Epidermal melanocyte (primary cell): ENCODE results near the gene HBD.
"Not testable (repeated sequence)": the region's sequence is repeated elsewhere in the genome, so short reads cannot be mapped to it uniquely, and the experiment has no call there.

Source experiments
- DNase-seq: peaks from one replicate; pipeline ENCODE4 v3.0.0; 2011; ENCODE audit warnings: low spot score; ENCODE audit not compliant: insufficient read length

HBD gene

DNA sequence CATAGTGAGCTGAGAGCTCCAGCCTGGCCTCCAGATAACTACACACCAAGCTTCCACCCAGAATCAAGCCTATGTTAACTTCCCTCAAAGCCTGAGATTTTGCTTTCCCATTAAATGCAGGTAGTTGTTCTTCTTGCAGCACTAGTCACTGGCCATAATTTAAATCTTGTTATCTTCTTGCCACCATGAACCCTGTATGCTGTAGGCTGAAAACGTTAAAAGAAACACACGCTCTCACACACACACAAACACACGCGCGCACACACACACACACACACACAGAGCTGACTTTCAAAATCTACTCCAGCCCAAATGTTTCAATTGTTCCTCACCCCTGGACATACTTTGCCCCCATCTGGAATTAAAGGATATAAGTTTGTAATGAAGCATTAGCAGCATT is 19.2 kb upstream of the HBD start:
- not testable (repeated sequence) for DNase-seq

DNA sequence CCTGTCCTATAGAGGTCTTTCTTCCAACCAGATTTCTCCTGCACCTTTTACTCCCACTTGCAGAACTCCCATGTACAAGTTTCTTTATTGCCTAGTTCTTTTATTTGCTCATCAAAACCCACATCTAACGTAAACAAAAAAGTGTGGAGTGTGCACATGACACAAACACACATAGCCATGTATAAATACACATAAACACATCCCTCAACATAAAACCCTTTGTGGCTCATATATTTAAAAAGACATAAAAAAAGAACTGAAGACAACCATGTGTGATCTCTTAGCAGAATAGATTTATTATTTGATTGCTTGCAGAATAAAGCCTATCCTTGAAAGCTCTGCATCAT is 18.6 kb upstream of the HBD start:
- DNase-seq, result no peak

DNA sequence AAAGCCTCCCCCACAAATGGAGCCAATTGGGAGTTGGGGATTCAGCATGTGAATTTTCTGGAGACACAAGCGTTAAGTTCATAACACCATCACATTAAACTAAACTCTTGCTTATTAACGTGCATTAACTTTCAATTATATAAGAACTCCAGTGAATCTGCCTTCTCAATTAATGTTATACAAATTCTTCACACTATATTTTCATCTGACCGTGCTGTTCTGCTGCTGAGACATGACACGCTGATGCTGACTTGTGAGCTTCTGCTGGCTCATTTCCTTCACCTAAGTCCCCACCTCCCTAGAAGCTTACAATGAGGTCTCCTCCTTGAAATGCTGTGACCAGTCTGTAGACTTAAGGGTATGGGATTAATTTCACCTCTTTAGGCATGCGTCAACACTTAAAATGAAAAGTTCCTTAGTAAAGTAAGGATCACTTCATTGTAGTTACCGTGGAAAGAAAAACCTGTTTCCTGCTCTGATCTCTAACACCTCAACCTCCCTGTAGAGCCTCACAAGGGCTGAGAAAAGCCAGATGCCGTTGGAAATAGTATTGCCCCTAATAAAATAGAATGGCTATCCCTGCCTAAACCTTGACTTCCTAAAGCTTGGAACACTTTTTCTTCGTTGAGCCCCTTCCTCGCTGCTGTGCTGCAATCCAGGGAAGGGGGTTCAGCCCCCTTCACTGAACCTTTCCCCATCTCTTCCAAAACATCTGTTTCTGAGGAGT is 18.1 kb upstream of the HBD start:
- no peak for DNase-seq

DNA sequence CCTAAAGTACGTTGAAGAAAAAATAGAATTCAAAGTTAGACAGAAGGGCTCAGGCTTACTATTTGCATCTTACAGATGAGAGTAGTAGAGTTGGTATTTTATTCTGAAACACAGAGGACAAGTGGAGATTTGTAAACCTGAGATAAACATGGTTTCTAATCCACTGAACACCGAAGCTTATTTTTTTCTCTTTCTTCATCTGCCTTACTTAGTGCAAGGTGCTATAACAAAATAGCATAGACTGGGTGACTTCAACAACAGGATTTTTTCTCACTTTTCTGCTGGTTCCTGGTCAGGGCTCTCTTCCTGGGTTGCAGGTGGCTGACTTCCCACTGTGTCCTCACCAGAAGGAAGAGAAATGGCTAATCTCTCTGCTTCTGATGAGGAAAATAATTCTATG is 17.5 kb upstream of the HBD start:
- no peak for DNase-seq

DNA sequence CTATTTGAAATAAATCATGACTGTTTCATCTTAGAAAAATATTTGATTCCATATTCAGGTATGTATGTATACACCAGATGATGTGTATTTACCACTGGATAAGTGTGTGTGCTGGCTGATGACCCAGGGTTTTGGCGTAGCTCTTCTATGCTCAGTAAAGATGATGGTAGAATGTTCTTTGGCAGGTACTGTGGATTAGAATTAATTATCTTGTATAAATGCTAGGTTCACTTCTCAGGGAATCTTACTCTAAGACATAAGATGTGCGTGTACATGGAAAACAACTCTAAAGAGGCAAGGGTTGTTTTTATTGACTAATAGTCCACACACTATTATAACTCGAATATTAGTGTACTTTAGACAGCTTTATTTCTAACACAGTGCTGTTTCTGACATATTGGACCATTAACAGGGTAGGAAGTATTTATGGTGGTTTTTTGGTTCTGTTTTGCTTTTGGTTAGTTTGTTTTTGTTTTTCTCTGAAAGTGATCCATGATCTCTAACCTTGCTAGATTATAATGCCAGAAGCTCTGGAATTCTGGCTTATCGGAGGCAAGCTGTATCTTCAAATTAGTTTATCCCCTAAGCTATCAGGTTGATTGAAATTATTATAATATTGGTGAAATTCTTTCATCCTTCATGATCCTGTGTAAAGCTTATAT is 16.4 kb upstream of the HBD start:
- DNase-seq, result no peak

DNA sequence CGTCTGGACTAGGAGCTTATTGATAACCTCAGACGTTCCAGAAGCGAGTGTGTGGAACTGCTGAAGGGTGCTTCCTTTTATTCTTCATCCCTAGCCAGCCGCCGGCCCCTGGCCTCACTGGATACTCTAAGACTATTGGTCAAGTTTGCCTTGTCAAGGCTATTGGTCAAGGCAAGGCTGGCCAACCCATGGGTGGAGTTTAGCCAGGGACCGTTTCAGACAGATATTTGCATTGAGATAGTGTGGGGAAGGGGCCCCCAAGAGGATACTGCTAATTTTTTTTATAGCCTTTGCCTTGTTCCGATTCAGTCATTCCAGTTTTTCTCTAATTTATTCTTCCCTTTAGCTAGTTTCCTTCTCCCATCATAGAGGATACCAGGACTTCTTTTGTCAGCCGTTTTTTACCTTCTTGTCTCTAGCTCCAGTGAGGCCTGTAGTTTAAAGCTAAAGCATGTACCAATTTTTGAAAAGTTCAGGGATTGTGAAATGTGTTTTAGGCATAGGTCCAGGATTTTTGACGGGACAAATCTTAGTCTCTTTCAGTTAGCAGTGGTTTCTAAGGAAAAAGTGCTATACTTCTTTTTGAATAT is 15.6 kb upstream of the HBD start, which contains the start of gene HBG1:
HBG1 (minus strand) TSS at position 51 of the 590 bp plus-strand sequence. CDS start 53 bp downstream, outside the sequence.
- DNase-seq, result not testable (repeated sequence)

DNA sequence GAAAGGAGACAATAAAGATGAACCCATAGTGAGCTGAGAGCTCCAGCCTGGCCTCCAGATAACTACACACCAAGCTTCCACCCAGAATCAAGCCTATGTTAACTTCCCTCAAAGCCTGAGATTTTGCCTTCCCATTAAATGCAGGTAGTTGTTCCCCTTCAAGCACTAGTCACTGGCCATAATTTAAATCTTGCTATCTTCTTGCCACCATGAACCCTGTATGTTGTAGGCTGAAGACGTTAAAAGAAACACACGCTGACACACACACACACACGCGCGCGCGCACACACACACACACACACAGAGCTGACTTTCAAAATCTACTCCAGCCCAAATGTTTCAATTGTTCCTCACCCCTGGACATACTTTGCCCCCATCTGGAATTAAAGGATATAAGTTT is 14.2 kb upstream of the HBD start:
- not testable (repeated sequence) for DNase-seq

DNA sequence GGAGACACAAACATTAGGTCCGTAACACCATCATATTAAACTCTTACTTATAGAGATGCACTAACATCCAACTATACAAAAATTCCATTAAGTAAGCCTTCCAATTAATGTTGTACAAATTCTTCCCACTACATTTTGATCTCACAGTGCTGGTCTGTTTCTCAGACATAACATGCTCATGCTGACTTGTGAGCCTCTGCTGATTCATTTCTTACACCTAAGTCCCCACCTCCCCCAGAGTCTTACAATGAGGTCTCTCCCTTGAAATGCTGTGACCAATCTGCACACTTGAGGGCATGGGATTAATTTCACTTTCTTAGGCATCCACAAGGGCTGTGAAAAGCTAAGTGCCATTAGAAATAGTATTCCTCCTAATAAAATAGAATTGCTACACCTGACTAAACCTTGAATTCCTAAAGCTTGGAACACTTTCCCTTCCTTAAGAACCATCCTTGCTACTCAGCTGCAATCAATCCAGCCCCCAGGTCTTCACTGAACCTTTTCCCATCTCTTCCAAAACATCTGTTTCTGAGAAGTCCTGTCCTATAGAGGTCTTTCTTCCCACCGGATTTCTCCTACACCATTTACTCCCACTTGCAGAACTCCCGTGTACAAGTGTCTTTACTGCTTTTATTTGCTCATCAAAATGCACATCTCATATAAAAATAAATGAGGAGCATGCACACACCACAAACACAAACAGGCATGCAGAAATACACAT is 13.3 kb upstream of the HBD start:
- DNase-seq, result no peak

DNA sequence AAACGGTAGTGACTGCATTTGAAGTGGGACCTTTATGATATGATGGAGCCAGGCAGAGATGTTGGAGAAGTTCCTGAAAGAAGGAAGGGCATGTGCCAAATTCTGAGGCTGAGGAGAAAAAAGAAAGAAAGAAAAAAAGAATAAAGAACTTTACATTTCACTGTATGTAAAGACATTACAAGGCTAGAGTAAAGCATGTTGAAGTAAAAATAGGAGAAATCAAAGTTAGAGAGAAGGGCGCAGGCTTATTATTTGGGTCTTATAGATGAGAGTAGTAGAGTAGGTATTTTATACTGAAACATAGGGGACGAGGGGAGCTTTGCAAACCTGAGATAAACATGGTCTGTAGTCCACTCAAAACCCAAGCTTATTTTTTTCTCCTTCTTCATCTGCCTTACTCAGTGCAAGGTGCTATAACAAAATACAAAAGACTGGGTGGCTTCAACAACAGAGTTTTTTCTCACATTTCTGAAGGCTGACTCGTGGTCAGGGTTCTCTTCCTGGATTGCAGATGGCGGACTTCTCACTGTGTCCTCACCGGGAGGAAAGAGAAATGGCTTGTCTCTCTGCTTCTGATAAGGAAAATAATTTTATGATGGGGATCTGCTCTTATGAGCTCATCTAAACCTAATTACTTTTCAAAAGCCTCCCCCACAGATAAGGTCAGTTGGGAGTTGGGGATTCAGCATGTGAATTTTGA is 12.6 kb upstream of the HBD start:
- DNase-seq, result no peak

DNA sequence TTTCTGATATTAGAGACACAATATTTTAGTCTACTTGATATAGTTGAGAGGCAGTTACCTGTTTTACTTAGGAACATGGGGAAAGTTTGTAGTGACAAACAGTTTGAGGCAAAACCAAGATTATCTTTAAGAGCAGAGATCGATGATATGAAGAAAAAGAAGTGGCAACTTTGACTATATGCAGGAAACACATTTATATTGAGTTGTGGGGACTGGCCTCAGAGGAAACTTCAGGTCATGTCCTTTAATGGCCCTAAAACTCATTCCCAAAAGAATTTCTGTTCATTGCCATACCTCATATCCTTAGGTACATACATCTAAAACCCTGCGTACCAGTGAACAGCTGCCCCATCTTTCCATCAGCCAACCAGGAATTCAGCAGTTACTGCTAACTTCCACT is 10.9 kb upstream of the HBD start:
- no peak for DNase-seq

DNA sequence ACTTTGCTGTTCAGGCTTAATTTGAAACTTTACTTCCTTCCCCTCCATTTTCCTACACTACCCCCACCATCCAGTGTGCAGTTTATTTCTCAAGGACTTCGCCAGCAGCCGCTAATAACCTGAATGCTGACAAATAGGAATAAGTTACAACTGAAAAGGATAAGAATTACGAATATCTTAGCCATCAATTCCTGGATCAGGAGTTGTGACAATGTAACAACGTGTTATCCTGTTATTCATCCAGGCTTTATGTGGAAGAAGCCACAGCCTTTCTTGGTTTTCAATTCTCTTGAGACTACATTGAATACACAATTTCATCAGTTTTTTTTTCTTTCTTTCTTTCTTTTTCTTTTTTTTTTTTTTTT is 9.5 kb upstream of the HBD start:
- no peak for DNase-seq

DNA sequence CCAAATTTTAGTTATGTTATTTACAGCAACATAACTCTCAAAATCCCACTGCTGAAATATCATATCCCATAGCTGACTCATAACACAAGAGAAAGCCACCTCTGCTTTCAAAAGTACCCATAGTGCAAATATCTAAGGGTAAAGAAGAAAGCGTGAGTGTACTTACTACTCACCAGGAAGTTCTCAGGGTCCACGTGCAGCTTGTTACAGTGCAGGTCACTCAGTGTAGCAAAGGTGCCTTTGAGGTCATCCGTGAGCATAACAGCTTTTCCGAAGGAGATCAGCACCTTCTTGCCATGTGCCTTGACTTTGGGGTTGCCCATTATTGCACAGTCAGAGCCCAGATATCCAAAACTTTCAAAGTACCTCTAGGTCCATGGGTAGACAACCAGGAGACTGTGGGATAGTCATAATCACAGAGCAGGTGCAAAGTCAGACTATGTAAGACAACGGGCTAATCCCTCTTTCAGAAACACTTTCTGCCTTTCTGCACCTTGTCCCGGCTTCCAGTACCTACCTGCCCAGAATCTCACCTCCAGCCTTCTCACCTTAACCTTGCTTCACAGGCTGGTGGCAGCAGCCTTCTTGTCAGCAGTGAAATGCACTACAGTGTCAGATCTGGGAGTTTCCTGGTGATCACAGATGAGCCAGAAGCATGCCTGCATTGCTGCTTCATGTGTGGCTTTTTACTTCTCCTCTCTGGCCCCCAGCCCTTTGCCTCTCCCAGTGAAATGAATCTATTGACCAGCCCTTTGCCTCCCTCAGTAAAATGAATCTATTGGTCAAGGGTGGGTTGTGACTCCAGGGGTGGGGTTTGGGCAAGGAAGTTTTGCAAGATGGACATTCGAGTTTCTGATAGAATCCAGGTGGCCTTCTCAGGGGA is 8.9 kb upstream of the HBD start:
- DNase-seq, result no peak

DNA sequence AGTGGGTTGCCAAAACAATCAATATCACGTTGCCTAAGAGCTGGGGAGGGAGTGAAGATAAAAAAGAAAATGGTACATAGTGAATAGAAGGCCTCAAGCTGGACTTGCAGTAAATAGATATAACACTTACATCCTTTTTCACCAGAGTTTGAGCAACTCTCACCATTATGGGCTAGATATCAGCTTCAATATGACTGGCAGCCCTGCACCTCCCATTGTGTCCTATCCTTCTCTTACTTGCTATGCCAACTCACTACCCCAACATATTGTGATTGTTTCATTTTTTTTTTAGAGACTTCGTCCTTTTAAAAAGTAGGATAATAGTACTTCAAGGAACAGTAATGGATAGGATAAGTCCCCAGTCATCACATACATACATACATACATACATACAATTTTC is 7.9 kb upstream of the HBD start:
- DNase-seq, result no peak

DNA sequence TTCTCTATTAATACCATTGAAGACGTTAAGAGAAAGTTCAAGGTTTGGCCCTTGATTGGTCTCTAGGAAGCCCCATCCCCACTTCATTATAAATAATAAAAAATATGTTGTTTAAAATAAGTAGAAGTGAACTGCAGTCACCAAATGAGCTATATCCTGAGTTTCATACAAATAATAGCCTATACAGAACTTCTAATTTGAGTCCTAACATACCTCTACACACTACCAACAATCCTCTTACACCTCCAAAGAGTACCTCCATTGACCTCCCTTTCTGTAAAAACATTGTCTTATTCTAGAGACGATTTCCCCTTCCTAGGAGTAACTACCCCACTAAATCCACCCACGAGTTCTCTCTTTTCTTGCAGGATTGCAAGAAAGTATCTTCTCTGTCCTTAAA is 7.2 kb upstream of the HBD start:
- no peak for DNase-seq

DNA sequence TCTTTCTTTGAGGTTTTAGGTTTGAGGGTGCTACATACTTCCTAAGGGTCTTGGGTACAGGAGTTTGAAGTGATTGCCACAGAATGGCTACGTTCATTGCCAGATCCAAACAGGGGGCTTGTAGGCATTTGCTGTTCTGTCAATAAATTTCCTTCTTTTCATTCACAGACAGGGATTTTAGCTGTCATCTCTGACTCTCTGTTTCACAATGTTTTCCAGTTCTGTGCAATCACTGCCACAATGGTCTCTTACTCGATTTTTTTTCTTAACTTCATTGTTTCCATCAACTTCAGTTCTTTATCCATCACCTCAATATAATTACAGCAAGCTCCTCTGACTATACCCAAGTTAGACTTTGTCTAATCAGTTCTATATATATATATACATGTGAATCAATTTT is 6.2 kb upstream of the HBD start:
- DNase-seq, result no peak

DNA sequence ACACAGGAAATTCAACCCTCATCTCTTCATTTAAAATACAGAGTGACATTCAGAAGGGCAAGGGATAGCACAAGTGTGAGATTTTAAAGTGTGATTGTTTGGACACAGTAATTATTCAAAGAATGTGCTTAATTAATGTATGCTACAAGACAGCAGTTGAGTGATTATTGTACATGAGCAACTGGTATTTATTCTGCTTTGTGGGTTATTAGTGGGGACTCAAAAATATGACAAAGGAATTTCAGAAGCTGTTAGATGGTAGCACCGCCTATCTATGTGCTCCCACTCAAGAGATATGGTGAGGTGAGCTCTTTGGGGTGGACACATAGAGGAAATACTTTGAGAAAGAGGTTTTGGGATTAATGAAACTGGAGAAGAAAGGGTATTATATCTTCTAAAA is 5.8 kb upstream of the HBD start:
- DNase-seq, result no peak

DNA sequence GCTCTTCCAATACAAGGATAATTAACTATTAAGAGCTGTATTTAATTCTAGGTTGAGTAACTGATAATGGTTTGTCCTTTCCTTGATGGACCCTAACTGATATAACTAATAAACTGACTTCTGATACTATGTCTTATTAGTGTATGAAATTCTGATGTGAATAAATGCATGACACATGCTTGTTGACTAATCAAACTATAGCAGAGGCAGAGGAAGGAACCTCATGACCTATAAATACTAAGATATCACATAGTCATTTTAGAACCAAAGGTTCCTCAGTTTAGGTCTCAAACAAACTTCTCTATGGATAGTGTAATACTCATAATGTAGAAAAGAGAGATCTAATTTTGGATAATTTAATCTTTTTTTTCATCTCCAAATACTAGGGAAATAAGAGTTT is 4.8 kb upstream of the HBD start:
- DNase-seq, result no peak

DNA sequence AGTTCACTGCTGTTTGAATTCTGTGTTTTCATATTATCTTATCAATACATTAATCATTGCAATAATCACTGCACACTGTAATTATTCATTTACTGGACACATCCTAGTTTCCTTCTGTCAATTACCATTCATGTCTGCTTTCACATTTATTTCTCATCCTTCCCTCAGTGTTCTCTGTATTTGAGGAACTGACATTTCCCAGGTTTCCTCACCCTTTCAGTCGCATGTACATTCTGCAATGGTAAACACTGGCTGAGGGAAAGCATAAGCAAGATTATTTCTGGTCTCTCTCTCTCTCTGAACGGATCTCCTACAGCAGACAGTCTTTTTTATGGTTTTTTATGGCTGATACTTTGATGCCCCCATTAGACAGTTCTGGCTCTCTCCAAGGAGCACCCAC is 4.2 kb upstream of the HBD start:
- no peak for DNase-seq

DNA sequence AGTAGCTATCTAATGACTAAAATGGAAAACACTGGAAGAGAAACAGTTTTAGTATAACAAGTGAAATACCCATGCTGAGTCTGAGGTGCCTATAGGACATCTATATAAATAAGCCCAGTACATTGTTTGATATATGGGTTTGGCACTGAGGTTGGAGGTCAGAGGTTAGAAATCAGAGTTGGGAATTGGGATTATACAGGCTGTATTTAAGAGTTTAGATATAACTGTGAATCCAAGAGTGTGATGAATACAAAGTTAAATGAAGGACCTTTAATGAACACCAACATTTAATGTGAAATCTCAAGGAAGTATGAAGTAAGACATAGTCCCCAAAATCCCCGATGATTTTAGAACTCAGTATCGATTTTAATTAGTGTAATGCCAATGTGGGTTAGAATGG is 3.1 kb upstream of the HBD start:
- no peak for DNase-seq

DNA sequence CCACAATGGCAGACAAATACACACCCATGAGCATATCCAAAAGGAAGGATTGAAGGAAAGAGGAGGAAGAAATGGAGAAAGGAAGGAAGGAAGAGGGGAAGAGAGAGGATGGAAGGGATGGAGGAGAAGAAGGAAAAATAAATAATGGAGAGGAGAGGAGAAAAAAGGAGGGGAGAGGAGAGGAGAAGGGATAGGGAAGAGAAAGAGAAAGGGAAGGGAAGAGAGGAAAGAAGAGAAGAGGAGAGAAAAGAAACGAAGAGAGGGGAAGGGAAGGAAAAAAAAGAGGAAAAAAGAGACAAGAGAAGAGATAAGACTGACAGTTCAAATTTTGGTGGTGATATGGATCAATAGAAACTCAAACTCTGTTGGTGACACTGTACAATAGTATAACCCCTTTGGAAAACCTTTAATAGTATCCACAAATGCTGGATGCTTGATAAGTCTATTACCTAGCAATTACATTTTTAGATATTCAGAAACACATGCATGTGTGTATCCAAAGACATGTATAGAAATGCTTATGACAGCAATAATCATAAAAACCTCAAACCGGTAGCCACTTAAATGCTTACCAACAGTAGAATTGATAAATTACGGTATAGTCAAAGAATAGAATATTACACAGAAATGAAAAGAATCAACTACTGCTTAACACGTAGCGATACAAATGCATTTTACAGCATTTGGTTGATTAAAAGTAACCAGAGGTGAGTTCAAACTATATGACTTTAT is 1.2 kb upstream of the HBD start:
- DNase-seq, result no peak
